NCI-H187 (cell line): ENCODE data around the gene NOTCH1.

ENCODE experiments used
- DNase-seq, 2 experiments: peaks; one replicate each; lab custom pipeline; 2025; lab: John Stamatoyannopoulos, UW

The NOTCH1 gene

DNA sequence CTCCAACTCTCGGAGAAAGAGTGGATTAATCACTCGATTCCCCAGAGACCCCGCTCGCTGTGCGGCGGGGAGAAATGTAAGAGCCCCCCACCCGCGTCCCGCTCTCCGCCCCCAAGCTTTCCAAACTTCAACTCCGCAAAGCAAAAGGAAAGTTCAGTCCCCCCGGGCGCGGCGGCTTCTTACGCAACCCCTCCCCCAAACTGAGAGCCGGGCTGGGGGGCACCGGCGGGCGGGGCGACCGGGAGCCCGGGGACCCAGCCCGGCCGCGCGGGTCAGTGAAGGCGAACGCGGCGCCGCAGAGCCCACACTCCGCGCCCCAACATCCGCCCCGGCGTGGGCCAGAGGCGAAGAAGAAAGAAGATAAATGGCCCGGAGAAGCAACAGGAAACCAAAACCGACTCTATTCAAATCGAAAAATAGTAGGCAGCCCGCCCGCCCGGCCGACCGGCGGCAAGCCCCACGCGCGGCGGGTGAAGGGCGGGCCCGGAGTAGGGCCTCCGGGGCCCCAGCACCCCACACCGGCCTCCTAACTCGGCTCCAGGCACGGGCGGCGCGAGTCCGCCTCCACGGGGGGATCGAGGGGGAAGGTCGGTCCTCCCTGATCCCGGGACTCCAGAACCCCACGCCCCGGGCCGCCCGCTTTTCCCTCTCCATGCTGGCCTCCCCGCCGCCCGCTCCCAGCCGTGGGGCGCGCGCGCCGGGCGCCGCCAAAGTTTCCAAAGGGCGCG, 720 bp downstream of the NOTCH1 start:
- DNase-seq = no peak

DNA sequence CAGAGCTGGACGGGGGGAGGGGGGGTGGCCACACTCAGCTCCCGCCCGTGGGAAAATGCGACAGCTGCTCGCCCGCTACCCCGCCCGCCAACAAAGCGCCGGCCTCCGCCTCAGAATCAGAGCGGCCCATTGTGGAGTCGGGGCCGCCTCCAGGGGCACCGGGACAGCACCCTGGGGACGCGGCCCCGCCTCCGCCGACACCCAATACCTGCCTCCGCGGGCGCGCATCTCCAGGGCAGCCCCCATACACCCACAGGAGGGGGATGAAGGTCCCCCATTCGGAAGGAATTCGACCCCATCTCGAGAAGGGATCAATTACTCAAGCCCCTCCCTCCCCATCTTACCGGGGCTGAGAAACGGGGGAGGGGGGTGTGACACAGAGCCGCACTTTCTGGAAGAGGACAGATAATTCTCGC, 1.3 kb downstream of the NOTCH1 start:
- no peak for DNase-seq

DNA sequence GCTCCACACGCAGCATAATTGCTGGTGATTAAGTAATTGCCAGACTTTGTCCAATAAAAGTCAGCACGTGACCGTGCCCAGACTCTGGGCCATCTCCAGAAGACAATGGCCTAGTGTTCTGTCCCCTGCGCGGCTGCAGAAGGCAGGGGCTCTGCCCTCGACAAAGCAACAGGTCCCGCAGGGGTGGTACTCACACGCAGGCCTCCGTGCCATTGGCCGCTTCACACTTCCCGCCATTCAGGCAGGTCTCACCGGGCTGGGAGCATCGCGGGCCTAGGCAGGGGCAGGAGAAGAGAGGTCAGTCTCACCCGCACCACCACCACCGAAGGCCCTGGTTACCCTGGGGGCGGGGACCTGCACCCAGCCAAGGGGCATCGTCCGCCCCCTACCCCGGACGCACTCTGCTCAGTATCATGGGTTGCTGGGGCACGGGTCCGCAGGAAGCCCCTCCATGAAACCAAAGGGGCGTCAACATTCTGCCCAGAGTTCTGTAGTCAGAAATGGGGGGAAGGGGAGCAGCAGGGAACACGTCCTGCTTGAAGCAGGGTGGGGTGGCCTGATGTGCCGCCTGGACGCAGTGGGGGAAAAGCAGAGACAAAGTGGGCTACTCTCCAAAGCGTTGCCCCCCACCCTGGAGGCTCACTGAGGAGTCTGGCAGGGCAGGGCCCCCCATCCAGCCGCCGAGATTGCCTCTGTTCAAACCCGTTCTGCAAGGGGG, 1.9 kb downstream of the NOTCH1 start:
- no peak for DNase-seq

DNA sequence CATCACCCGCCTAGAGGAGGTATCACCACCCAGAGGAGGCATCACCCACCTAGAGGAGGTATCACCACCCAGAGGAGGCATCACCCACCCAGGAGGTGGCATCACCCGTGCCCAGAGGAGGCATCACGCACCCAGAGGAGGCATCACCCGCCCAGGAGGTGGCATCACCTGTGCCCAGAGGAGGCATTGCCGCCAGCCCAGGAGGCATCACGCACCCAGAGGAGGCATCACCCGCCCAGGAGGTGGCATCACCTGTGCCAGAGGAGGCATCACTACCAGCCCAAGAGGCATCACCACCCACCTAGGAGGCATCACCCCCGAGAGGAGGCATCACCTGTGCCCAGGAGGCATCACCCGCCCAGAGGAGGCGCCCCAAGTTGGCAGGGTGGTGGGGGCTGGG, 2.6 kb downstream of the NOTCH1 start:
- no peak for DNase-seq

DNA sequence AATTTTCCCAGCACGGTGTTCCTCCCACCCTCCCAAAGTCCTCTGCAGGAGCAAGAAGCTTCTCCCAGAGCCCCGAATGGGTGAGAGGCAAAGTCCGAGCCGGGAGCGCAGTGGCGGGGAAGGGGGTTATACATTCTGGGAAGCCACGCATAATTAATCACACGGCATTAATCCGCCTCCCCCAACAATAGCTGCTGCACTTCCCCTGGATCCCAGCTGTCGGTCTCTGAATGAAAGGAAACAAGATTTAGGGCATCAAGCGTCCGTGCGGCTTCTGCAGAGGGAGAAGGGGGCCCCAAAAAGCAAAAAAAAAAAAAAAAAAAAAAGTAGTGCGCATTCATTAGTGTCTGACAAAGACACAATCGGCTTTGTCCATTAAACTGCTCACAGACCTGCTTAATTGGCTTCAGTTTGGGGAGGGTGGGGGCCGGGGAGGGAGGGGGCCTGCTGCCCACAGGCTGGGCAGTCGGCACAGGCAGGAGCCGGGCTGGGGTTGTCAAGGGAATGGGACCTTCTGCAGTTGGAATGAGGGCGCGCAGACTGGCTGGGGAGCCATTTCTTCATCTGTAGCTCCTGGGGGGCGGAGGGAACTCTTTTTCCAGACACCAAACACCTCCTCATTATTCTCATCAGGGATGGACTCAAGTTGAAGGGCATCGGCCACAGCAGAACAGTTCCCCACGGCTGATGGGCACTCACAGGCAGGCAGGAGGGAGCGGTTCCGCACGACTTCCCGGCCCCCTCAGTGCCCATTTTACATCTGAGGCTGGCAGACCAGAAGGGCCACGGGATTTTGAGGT, 3.4 kb downstream of the NOTCH1 start:
- DNase-seq = no peak

DNA sequence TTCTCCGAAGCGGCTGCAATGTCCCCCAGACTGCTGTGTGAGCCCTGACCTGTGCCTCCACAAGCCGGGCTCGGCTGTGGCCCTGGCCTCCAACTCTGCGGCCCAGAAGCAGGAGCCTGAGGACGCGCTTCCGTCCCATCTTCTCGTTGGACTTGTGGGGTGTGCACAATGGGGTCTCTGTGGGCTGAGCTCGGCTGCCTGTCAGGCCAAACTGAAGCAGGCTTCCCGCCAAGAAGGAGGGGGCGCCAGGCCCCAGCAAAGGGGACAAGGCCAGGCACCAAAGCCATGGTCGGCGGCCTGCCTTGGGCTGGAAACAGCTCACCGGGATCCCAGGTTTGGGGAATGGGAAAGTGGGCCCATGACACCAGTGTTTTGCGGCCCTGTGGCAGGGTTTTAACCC, 4.1 kb downstream of the NOTCH1 start:
- DNase-seq = no peak

DNA sequence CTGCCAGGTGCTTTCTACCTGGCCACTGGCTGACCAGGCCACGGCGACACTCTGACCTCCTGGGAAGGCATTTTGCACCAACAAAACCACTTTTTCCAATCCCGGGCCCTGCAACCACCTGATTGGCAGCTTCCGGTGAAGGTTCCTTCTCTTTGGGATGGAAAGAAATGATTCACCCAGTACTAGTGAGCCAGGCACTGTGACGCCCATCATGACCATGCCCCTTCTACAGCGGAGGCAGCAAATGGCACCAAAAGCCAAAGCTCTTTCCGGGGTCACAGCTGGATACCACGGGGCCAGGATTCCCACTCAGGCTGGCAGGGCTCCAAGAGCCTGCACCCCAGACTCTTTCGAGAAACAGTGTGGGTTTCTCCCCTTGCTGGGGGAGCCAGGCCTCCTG, 4.7 kb downstream of the NOTCH1 start:
- no peak for DNase-seq

DNA sequence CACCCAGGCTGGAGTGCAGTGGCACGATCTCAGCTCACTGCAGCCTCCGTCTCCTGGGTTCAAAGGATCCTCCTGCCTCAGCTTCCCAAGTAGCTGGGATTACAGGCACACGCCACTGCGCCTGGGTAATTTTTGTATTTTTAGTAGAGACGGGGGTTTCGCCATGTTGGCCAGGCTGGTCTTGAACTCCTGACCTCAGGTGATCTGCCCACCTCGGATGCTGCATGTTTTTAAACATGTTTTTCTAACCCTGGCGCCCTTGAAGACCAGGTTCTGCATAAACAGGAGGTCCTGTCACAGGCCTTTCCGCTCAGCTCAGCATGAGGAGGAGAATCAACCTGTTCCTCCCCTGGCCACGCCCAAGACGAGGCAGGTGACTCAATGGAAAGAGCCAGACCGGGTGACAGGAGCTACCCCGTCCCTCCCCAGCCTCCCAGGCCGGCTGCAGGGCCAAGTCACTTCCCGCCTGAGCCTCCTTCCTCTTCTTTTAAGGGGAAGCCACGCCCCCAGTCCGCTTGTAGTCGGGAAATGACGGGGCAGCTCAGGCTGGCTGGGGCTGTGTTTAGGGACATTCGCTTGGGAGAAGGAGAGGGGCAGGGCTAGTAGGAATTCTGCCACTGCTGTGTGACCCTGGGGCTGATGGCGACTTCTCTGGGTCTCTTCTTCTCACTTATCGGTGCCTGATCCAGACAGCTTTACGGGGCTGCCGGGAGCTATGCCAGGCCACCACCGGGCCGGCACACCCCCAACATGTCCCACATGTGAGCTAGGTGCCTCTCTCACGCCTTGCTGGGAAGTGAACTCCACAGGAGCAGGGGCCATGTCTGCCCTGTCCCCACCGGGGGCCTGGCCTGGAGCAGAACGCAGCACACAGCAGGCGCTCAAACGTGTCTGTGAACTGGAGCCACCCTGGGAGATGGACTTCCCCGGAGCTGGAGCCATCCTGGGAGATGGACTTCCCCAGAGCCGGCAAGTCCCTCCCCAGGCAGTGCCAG, 6.1 kb downstream of the NOTCH1 start:
- no peak for DNase-seq

DNA sequence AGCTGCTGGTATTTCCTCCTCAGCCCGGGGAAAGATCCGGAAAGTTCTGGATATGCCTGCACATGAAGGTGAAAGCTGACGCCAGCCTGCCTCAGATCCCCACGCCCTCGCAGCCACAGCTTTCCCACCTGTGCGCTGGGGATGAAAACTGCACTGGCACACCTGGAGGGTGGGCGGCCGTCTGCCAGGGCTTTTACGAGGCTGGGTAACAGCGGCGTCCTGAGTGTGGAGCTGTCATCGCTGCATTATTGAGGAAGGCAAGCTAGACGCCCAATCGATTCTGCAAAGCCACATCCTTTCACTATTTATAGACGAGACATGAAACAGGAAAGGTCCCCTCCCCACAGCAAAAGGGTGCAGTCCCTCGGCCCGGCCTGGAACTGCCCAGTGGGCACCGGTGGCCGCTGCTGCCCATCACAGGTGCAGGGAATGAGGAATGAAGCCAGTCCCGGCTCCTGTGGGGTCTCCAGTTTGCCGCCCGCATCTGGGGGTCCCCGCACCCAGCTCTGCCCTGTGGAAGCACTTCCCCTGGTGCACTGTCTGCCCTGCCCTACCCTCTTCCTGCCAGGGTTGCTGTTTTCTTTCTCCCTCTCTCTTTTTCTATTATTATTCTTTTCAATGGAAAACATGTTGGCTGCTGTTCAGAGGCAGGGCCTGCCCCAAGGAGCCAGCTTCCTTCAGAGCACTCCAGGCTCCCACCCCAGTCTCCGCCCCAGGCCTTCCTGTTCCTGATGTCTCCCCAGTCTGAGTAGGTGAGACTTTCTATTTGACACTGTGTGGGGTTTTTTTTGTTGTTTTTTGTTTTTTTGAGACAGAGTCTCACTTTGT, 7.0 kb downstream of the NOTCH1 start:
- DNase-seq = no peak

DNA sequence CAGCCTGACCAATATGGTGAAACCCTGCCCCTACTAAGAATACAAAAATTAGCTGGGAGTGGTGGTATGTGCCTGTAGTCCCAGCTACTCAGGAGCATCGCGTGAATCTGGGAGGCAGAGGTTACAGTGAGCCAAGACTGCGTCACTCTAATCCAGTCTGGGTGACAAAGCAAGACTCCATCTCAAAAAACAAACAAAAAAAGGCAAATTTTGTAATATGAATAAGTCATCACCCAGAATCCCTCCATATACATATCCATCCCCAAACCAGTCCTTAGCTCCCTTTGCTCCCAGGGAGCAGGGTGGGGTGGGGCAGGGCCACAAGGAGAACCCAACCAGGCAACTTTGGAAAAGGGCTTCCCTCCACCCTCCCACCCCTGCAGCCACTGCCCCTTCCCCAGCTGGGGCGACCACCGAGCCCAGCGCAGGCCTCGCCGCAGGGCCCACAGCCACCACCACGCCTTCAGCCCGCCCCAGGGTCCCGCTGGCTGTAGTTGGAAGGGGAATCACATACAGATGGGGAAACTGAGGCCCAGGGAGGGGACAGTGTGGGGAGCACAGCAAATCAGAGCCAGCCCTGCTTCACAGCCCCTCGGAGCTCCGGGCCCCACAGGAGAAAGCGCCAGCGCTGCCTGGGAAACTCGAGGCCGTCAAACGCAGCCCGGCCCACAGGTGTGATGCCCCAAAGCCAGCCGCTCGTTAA, 7.8 kb downstream of the NOTCH1 start:
- DNase-seq = no peak

DNA sequence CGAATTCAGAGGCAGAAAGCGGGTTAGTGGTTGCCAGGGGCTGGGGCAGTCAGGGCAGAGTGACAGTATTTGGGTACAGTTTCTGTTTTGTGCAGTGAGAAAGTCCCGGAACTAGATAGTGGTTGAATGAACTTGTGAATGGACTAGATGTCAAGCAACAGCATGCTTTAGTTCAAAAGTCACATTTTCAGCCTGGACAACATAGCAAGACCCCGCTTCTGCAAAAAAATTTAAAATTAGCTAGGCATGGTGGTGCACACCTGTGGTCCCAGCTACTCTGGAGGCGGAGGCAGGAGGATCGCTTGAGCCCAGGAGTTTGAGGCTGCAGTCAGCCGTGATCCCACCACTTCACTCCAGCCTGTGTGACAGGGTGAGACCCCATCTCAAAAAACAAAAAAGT, 8.4 kb downstream of the NOTCH1 start:
- DNase-seq = no peak

DNA sequence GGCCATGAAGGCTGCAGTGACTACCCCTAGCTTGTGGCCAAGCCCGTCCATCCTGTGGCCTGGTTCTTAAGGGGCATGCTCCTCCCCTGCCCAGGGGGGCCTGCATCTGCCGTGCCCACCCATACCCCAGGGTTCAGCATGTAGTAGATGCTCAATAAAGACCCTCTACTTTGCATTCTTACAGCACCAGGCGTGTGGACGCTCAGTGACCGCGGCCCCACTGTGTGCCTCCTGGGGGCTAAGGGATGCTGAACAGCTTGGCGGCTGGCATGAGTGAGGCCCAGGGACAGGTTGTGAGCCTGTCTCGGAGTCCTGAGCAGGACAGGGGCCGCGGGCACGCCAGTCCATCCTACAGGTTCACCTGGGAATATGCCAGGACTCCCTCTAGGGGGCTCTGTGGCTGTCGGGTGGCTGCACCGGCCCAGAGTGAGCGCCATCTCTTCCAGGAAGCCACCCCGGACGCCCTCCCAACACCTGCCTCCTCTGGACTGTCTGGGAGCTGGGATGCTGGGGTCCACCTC, 9.1 kb downstream of the NOTCH1 start:
- no peak for DNase-seq

DNA sequence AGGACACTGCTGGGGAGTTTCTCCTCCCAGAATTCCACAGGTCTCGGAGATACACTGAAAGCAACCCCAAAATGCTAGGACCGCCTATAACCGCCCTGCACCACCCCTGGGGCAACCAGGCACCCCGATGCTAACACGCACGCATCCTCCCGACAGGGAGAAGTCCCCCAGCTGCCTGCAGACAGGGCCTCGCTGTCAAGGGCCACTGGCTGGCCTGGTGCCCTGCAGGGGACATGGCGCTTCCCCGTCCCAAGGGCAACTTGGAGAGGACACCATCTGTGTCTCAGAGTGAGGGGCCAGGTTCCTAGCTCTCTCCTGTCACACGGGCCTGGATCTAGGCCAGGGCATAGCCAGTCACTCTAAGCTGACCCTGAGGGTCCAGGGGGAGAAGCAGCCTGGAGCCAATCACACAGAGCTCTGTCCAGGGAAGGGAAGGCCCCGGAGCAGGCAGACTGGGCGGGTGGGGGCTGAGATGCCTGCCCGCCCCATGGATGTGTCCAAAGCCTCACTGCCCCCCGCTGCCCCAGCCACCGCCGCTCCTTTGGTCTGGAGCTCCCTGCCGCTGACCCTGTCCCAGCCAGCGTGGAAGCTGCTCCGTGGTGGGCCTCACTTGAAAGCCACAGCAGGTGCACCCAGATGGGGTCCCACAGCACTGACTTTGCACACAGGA, 9.7 kb downstream of the NOTCH1 start:
- DNase-seq = no peak

DNA sequence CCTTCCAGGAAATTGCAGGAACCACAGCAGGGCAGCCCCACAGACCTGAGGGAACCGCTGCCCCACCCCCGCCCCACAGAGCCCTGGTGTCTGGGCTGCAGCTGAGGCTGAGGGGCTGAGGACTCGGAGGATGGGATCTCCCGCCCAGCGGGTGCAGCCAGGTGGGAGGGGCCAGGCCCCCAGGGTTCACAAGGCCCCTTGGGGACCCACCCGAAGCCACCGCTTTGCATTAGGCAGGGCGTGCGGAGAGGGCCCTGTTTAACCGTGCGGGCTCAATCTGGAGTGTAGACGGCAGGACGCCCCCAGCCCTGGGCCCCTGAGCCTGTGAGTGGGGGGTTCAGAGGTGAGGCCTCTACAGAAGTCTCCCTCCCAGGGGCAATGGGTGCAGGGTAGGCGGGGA, 10.8 kb downstream of the NOTCH1 start:
- no peak for DNase-seq

DNA sequence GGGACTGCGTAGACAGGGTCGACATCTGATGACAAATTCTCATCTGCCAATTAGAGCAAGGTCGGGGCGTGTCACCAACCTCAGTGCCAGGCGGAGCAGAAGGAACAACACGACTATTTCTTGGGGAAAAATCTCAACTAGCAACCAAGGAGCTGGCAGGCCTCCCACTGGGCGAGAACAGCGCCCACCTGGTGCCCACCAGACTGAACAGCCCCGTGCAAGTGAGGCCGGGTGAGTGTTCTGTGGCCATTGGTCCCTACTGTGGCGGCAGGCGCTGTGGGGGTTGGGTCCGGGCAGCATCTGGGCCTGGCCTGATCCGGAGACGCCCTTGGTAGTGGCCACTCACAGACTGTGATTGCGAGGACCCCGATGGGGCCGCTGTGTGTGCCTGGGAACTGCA, 11.5 kb downstream of the NOTCH1 start:
- no peak for DNase-seq

DNA sequence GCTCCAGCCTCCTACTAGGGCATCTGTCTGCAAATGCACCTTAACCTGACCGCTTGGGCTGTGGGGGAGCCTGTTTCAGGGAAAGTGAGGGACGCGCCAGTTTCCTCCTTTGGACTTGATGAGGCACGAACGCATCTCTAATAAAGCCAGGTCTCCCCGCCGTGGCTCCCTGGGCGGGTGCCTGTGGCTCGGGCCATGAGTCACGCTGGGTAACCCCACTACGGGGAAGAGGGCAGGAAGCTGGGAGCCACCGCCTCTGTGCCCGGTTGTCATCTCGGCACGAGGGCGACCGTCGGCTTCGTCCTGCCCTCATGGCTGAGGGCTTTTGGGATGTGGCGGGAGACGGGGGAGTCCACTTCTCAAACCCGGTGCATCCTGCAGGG, 12.1 kb downstream of the NOTCH1 start:
- no peak for DNase-seq

DNA sequence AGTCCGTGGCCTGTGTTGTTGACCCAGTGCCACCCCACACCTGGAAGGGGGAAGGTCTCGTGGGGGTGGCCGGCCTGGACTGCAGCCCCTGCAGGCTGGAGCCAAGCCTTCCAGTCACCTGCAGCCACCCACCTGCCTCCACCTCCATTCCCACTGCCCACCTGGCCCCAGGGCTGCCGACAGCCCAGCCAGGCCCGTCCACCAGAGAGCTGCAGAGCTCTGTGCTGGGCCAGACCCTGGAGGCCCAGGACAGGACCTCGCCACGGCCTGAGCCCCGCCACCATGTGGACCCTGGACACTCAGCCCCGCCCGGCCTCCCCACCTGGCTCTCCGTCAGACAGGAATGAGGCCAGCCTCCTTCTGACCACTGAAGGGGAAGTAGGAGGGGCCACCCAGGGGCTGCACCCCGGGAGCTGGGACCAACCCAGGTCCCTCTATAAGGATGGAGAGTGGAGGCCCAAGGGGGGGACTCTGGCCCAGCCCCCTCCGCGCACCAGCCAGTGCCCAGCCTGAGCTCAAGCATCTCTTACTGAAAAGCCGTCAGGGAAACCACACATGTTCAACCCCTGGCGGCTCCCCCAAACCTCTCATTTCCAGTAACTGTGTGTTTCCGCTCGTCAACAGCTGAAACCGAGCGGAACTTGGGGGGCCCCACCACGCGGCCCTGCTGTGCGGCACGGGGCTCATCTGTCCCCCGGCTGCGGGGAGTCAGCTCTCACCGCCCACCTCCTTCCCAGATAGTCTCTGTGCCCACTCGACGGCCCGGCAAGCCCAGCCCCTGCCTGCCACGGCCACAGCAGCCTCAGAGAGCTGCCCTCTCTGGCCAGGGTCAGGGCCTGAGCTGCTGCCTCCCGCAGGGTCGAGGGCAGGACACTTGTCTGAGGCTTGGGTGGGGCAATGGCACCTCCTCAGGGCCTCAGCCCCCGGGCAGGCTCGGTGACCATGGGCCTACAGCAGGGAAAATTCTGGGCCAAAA, 12.8 kb downstream of the NOTCH1 start:
- no peak for DNase-seq
